GM19397 (cell line): ENCODE data around the gene SORT1.
"Not testable (repeated sequence)": the region's sequence is repeated elsewhere in the genome, so short reads cannot be mapped to it uniquely, and the experiment has no call there.

Source experiments
- ATAC-seq: cut with Tn5 transposase; IDR thresholded peaks from one replicate; pipeline ENCODE4 v1.9.1; 2021; ENCODE audit warnings: mild to moderate bottlenecking, moderate library complexity; ENCODE audit not compliant: unreplicated experiment

The SORT1 gene

DNA sequence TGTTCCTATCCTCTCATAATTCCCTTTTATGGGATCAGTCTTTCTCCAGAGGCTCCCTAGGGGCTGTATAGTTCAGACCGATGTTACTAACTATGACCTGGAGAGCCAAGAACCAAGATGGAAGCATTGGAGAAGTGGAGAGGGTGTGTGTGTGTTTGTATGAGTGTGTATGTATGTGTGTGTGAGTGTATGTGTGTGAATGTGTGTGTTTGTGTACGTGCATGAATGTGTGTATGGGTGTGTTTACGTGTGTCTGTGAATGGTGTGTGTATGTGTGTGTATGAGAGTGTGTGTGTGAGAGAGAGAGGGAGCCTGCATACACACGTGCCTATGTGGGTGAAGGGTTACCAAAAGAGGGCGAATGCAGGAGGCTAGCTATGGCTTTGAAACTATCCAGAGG lies 95.8 kb downstream of the SORT1 start:
- no peak for ATAC-seq

- ATAC-seq, result no peak
Observed at GRCh38 chr1:109300650-109301151, 97.0 kb downstream of the SORT1 start.

DNA sequence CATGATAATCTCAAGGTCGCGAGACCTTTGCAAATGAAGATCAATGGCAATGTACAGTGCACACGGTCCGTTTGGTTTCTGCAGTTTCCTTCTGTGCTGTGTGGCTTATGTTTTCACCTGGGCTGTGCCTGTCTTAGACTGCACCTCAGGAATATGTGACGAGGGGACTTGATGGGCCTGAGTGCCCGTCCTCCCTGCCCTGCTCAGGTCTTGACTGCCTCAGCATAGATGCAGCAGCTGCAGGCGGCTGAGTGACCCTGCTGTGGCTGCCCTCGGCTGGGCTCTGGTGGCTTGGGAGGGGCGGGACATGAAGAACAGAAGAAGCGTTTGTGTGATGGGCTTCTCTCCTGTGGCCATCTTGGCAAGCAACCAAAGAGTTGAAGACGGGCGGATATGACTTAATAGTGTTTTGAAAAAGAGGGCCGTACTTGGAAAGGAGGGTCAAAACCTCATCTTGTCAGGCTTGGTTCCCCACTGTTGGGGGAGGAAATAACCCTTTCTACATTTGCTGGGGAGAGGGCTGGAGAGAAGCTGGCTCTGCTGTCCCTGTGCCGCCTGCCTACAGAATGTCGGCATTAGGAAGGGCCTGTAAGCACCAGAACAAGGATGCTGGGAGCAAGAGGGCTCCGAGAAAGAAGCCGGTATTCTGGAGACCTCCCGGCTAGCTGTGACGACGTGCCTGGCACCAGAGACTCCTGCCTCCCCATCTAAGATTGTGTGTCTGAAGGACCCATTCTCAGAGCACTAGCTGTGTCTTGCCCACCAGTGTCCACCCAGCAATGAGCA lies 98.0 kb downstream of the SORT1 start:
- ATAC-seq, result no peak

- no peak for ATAC-seq
Observed at GRCh38 chr1:109298666-109299557, 98.8 kb downstream of the SORT1 start.

- ATAC-seq, result no peak
Observed at GRCh38 chr1:109296782-109297181, 100.9 kb downstream of the SORT1 start.

DNA sequence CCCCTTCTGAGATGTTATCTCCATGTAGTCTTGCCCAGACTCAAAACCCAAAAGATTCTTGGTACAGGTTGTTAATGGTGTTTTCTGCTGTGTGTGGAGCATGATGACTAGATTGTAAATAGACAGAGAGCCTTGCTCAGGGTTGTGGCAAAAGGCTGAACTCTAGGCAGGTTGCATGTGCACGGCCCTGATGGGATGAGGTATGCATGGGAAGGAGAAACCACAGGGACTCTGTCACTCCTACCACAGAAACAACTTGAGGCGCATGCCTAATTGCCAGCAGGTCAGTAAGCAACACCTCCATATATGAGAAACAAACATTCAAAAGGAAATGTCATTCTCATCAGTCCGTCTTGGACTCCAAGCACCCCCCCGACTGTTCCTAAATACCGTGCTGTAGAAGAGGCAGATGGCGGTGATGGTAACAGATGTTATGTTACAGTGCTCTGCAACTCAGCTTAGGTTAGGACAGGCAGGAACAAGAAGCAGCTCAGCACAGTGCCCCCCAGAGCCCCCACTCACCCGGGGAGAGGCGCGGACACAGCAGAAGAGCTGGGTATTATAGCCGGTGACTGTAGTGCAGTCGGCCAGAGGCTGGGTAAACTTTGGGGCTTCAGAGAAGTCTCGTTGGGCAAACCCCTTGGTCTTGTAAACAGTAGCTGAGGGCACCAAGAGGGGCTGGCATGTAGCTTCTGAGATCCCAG lies 101.9 kb downstream of the SORT1 start:
- ATAC-seq, result no peak

DNA sequence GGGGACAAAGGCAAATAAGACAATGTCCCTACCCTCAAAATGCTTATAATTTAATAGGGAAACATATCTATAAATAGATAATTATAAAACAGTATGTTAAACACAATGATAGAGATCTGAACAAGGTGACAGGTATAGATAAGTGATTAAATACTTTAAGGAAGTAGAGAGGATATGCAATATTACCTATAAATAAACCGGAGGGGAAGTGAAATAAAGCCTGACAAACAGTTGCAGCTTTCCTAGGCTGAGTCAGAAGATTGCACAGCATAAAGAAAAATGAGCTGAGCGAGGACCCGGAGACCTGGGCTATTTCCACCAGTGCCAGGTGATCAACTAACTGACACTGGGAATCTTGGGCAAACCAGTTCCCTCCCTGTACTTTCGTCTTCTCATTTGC lies 103.2 kb downstream of the SORT1 start:
- ATAC-seq, result no peak

DNA sequence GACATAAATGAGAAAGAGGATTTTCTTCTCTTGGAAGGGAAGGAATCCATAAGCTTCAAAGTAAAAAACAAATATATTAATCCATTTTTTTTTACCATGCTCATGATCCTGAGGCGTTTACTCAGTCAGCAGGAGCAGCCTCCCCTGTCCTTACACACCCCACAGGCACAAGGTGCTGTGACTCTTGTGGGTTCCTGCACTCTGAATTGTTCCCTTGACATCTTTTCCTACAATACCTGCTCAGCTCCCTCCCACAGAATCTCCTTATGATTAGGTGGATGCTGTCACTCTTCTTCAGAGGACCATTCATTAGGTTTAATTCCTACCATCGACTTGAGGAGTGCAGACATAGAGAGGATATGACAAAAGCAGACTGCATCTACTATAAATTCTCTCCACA lies 104.7 kb downstream of the SORT1 start:
- ATAC-seq, result no peak

DNA sequence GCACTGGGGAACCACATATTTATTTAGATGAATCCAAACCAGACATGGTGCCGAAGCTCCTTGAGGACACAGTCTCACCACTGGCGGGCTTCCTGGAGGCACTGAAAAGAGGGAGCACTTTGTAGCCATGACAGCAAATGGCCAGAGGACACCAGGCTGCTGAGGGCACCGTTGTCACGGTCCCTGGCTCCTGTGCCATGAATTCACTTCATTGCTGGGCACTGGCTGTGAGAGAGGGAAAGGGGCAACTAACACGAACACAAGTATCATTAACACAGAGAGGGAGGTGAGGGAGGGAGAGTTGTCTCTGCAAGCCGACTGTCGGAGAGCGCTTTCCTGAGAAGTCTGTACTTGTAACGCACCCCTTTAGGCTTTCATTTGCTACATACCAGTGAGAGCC lies 105.4 kb downstream of the SORT1 start:
- ATAC-seq, result no peak

GRCh38 chr1:109290998-109291397 lies 106.7 kb downstream of the SORT1 start:
- no peak for ATAC-seq

- no peak for ATAC-seq
Observed at GRCh38 chr1:109290137-109290536, 107.6 kb downstream of the SORT1 start.

GRCh38 chr1:109286762-109287161 lies 111.0 kb downstream of the SORT1 start:
- ATAC-seq, result not testable (repeated sequence)

DNA sequence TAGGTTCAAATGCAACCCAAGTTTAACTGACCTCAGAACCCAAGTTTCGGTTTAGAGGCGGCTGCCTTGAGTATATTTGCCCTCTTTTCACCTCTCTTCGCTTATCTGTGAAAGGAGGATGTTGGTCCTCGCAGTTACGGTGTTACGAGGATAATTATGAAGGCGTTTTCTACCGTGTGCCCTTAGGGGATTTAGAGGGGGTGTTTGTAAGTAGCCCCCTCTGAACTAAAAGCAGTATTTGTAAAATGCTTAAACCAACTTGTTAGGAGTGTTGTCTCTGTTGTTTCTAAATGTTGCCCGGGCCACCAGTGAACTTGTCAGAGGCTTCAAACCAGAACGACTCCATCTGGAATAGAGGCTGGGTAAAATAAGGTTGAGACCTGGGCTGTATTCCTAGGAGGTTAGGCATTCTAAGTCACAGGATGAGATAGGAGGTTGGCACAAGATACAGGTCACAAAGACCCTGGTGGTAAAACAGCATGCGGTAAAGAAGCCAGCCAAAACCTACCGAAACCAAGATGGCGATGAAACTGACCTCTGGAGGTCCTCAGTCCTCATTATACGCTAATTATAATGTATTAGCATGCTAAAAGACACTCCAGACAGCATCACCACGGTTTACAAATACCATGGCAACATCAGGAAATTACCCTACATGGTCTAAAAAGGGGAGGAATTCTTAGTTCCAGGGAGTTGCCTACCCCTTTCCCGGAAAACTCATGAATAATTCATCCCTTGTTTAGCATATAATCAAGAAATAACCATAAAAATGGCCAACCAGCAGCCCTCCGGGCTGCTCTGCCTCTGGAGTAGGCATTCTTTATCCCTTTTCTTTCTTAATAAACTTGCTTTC lies 113.7 kb downstream of the SORT1 start:
- ATAC-seq, result no peak

DNA sequence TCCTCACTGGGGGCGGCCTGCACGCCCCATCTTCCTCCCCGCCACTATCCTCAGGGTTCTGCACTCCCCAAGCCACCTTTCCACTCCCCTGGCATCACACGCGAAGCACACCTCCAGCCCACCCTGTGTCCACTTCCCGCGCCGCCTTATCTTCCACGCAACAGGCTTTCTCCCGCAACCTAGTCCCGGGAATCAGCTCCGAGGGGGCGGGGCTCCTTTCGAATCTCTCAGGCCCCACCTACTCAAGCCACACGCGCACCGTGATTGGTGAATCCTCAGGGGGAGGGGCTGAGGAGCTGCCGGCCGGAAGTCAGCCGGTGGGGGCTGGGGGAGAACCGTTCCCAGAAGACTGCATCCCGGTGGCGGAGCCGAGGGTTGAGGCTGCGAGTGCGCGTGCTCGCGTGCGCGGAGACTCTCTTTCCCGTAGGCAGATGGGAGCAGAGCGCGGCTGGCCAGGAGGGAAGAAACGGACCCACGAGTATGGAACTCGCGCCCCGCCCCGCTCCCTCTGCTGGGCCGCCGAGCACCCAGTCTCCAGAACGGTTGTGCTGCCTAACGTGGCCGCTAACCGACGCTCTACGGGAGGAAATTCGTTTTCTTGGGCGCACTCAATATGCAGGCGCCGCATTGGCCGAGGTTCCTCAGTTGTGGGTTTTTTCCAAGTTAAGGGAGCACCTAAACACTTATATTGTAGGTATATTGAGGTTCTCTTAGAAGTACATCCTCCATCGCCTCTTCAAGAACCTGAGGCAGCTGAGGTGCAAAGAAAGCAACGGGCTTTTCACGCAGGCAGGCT lies 114.6 kb downstream of the SORT1 start, which contains the start of gene PSRC1:
PSRC1 (minus strand) TSS at position 194 of the 796 bp plus-strand sequence.
- ATAC-seq, result peak; percentile 96

- no peak for ATAC-seq
Observed at GRCh38 chr1:109282497-109282951, 115.2 kb downstream of the SORT1 start.

- no peak for ATAC-seq
Observed at GRCh38 chr1:109281680-109282496, 115.8 kb downstream of the SORT1 start.

- no peak for ATAC-seq
Observed at GRCh38 chr1:109280862-109281261, 116.9 kb downstream of the SORT1 start.

DNA sequence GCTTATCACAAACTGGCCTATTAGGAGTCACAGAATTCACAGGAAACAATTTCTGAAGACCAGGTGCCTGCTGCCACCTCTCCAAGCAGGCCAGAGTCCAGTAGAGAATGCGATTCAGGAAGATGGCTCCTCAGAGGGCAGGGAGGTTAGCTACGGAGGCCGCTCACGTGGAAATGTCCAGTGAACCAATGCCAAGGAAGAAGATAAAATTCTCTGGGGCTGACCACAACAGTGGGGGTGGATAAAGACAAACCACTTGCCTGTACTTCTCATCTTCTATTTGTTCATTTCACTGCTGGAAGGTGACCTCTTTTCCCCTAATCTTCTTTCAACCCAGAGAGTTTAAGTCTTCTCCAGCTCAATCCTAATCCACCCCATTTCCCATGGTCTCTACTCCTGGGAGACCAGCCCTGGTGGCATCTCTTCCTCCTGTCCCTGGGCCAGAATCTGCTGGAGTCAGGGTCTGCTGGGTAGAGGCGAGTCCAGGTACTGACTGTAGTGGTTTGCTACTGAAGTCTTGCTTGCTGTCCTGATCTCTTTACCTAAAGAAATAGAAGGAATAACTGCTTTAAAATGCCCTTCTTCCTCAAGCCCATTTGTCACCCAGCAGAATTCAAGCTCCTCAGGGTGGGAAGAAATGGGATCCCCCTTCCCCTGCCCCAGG lies 118.0 kb downstream of the SORT1 start:
- ATAC-seq, result no peak
